GM18517 (cell line): Measurements from ENCODE around the gene CAMK1D.
"Not testable (repeated sequence)": the region's sequence is repeated elsewhere in the genome, so short reads cannot be mapped to it uniquely, and the experiment has no call there.

ENCODE experiments used
- ATAC-seq: cut with Tn5 transposase; IDR thresholded peaks from one replicate; pipeline ENCODE4 v1.9.1; 2021; ENCODE audit warnings: mild to moderate bottlenecking, moderate library complexity; ENCODE audit not compliant: unreplicated experiment

The CAMK1D gene

GRCh38 chr10:12340371-12340770, 9.0 kb upstream of the CAMK1D start:
- no peak for ATAC-seq

- no peak for ATAC-seq
These were observed 8.4 kb upstream of the CAMK1D start for GRCh38 chr10:12340937-12341336.

- no peak for ATAC-seq
These were observed 7.8 kb upstream of the CAMK1D start for GRCh38 chr10:12341526-12341925.

GRCh38 chr10:12344375-12345110, 4.8 kb upstream of the CAMK1D start:
- no peak for ATAC-seq

- no peak for ATAC-seq
These were observed 2.6 kb upstream of the CAMK1D start for GRCh38 chr10:12346707-12347106.

- no peak for ATAC-seq
These were observed 965 bp upstream of the CAMK1D start for GRCh38 chr10:12348294-12348869.

- peak; percentile 58 for ATAC-seq
These were observed 351 bp downstream of the CAMK1D start for GRCh38 chr10:12349629-12350166.

- no peak for ATAC-seq
These were observed 973 bp downstream of the CAMK1D start for GRCh38 chr10:12350167-12350872.

GRCh38 chr10:12350925-12351324, 1.6 kb downstream of the CAMK1D start:
- no peak for ATAC-seq

GRCh38 chr10:12351447-12351846, 2.1 kb downstream of the CAMK1D start:
- ATAC-seq: no peak

- no peak for ATAC-seq
These were observed 2.5 kb downstream of the CAMK1D start for GRCh38 chr10:12351889-12352288.

GRCh38 chr10:12353399-12354242, 4.3 kb downstream of the CAMK1D start:
- ATAC-seq: no peak

- ATAC-seq: not testable (repeated sequence)
These were observed 5.3 kb downstream of the CAMK1D start for GRCh38 chr10:12354696-12355095.

GRCh38 chr10:12355384-12355783, 6.0 kb downstream of the CAMK1D start:
- no peak for ATAC-seq

GRCh38 chr10:12357525-12358151, 8.3 kb downstream of the CAMK1D start:
- ATAC-seq: no peak

GRCh38 chr10:12358863-12359564, 9.7 kb downstream of the CAMK1D start:
- ATAC-seq: no peak

- no peak for ATAC-seq
These were observed 11.1 kb downstream of the CAMK1D start for GRCh38 chr10:12360461-12360860.

- not testable (repeated sequence) for ATAC-seq
These were observed 11.8 kb downstream of the CAMK1D start for GRCh38 chr10:12361115-12361514.

- no peak for ATAC-seq
These were observed 15.2 kb downstream of the CAMK1D start for GRCh38 chr10:12364559-12364958.

- no peak for ATAC-seq
These were observed 17.9 kb downstream of the CAMK1D start for GRCh38 chr10:12367272-12367671.
